ENCODE results near the gene TAF5.
"Not testable (repeated sequence)": the region's sequence is repeated elsewhere in the genome, so short reads cannot be mapped to it uniquely, and the experiment has no call there.

Gene TAF5

DNA sequence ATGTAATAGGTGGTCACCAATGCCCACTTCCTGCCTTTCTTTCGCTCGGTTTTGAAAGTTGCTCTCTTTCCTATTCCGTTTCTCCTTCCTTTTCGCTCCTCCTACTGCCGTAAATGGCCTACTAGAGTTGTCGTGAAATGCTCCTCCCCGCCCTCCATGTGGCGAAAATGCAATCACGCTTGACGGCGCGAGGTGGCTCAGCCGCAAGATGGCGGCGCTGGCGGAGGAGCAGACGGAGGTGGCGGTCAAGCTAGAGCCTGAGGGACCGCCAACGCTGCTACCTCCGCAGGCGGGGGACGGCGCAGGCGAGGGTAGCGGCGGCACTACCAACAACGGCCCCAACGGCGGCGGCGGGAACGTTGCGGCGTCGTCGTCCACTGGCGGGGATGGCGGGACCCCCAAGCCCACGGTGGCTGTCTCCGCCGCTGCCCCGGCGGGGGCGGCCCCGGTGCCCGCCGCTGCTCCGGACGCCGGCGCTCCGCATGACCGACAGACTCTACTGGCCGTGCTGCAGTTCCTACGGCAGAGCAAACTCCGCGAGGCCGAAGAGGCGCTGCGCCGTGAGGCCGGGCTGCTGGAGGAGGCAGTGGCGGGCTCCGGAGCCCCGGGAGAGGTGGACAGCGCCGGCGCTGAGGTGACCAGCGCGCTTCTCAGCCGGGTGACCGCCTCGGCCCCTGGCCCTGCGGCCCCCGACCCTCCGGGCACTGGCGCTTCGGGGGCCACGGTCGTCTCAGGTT lies at the start of gene TAF5:
TAF5 (plus strand) TSS at position 195 of the 737 bp plus-strand sequence; CDS start at position 209, 14 bp downstream.
- peak; percentile 80 for DNase-seq (ENCODE audit: low read depth)

GRCh38 chr10:103327906-103328305 lies 39.9 kb upstream of the TAF5 start:
- no peak for DNase-seq (ENCODE audit: low read depth)

GRCh38 chr10:103333934-103334520 lies 33.7 kb upstream of the TAF5 start:
- no peak for DNase-seq (ENCODE audit: low read depth)

DNA sequence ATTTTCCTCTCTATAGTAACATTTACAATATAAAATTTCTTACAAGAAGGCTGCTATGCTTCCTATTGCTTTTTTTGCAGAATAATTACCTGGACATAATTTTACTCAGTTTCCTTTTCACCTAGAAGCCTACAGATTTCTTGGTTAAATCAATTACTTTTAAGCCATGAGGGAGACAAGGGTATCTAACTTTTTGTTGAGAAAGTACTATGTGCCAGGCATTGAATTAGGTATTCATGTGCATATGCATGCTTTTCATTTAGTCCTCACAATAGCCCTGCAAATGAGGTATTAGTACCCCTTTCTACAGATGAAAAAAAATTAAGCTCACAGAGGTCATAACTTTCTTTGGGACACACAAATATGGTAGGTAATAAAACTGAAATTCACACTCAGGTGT lies 33.2 kb upstream of the TAF5 start:
- DNase-seq (ENCODE audit: low read depth): no peak

GRCh38 chr10:103336370-103336769 lies 31.4 kb upstream of the TAF5 start:
- DNase-seq (ENCODE audit: low read depth): no peak

DNA sequence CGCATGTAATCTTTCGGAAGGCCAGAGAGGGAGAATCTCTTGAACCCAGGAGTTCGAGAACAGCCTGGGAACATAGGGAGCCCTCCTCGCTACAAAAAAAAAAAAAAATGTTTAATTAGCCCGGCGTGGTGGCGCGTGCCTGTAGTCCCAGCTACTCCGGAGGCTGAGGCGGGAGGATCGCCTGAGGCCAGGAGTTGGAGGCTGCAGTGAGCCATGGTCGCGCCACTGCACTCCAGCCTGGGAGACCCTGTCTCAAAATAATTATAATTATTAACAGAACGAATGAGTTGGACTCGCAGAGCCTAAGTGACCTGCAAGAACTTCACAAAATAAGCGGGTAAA lies 17.6 kb upstream of the TAF5 start:
- no peak for DNase-seq (ENCODE audit: low read depth)

DNA sequence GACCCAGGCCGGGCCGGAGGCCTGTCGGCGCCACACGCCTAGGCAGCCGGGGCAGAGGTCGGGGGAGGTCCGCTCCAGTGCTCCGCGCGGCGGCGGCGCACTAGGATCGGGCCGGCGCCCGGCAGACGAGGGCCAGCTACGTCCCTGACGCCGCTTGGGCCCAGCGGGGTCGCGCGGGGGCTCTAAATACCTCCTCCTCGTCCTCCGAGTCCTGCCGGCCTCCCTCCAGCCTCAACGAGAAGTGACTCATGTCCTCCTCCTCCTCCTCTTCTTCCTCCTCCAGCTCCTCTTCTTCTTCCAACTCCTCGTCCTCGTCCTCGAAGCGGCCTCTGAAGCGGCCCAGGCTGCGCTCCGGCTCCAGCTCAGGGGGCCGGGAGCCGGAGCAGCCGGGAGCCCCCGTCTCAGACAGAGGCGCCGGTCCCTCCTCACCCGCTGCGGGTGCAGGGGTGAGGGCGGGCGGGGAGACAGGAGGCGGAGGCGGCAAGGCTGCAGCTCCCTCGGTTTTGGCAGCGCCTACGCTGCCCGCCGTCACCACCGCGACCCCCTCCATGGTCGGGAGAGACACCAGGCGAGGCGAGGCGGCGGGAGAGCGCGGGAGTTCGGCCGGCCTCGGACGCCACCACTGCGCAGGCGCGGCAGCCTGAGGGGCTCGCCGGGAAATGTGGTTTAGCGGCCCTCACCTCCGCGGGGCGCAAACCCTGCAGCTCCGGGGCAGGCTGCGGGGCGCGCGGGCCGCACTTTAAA lies 17.1 kb upstream of the TAF5 start, which contains the start of gene PCGF6:
PCGF6 (minus strand) TSS at position 624 of the 744 bp plus-strand sequence; CDS start at position 550, 74 bp downstream.
- DNase-seq (ENCODE audit: low read depth): peak; percentile 50

GRCh38 chr10:103353281-103353680 lies 14.5 kb upstream of the TAF5 start:
- no peak for DNase-seq (ENCODE audit: low read depth)

DNA sequence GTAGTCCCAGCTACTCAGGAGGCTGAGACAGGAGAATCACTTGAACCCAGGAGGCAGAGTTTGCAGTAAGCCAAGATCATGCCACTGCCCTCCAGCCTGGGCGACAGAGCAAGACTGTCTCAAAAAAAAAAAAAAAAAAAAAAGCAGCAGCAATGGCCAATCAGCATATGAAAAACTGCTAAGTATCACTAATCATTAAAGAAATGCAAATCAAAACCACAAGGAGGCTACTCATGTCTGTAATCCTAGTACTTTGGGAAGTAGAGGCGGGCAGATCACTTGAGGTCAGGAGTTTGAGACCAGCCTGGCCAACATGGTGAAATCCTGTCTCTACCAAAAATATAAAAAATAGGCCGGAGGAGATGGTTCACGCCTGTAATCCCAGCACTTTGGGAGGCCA lies 13.2 kb upstream of the TAF5 start:
- not testable (repeated sequence) for DNase-seq (ENCODE audit: low read depth)

DNA sequence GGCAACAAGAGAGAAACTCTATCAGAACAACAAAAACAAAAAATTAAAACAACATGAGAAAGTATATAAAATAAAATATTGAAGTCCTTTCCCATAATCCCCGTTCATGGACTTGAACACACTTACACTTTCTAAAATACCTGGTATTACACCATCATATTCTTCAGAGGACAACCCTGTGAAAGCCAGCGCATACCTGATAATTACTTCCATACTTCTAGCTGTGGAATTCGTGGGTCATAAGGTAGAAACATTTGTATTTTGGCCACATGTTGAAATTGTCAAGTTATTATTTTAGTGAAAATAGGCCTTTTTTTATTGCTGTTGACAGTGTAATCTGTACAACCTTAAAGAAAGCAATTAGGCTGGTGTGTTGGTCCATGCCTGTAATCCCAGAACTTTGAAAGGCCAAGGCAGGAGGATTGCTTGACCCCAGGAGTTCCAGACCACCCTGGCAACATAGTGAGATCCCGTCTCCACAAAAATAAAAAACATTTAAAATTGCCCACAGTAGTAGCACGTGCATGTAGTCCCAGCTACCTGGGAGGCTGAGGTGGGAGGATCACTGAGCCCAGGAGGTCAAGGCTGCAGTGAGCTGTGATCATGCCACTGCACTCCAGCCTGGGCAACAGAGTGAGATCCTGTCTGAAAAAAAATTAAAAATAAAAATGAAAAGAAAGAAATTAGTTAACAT lies 11.7 kb upstream of the TAF5 start:
- DNase-seq (ENCODE audit: low read depth): no peak

DNA sequence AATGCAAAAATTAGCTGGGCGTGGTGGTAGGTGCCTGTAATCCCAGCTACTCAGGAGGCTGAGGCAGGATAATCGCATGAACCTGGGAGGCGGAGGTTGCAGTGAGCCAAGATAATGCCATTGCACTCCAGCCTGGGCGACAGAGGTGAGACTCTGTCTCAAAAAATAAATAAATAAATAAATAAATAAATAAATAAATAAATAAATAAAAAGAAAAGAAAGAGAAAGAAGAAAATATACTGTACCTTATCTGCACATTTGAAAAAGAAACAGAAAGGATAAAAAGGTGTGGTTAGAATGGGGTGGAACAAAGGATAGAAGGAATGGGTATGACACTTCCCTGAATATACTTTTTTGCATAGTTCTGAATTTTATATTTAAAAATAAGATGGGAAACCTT lies 8.3 kb upstream of the TAF5 start:
- not testable (repeated sequence) for DNase-seq (ENCODE audit: low read depth)

- not testable (repeated sequence) for DNase-seq (ENCODE audit: low read depth)
Observed at GRCh38 chr10:103360791-103361190, 7.0 kb upstream of the TAF5 start.

DNA sequence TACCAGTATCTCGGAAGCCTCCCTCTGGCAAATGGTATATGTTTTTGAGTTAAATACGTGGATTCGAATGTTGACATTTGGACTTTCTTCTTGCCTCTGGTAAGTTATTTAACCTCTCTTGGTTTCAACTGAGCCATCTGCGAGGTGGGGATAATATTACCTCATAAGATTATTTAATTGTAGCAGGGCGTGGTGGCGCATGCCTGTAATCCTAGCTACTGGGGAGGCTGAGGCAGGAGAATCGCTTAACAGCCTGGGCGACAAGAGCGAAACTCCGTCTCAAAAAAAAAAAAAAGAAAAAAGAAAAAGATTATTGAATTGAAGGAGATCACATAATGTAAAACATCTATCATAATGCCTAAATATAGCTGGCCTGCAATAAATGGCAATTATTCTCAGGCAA lies 396 bp upstream of the TAF5 start:
- DNase-seq (ENCODE audit: low read depth): no peak

GRCh38 chr10:103373544-103373943 lies 5.8 kb downstream of the TAF5 start:
- no peak for DNase-seq (ENCODE audit: low read depth)

- no peak for DNase-seq (ENCODE audit: low read depth)
Observed at GRCh38 chr10:103374263-103374662, 6.5 kb downstream of the TAF5 start.

- no peak for DNase-seq (ENCODE audit: low read depth)
Observed at GRCh38 chr10:103382769-103383168, 15.0 kb downstream of the TAF5 start.

DNA sequence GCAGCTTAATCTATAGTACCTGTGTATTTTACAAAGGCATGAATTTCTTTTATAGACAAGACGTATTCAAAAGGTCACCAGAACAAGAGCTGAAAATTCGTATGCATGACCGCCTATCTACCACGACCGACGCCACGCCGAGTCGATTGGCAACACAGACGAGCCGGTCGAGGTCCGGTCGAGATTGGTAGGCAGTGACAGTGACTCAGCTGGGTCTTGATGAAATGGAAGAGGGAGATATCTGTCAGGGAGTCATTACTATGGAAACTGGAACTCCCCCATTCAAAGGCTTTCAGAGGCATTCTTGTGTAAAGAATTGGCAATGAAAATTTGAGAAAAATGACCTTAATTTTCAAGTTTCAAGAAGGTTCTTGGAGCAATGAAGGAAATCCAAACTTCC lies 26.4 kb downstream of the TAF5 start:
- DNase-seq (ENCODE audit: low read depth): no peak

GRCh38 chr10:103395754-103396066 lies 27.9 kb downstream of the TAF5 start:
- DNase-seq (ENCODE audit: low read depth): no peak

- peak; percentile 88 for DNase-seq (ENCODE audit: low read depth)
Observed at GRCh38 chr10:103396067-103396788, 28.5 kb downstream of the TAF5 start, which contains the start of the genes ATP5MK and PDCD11. ATP5MK (minus strand) TSS chr10:103396475; CDS start chr10:103392457, 4,018 bp downstream. PDCD11 (plus strand) TSS chr10:103396626; CDS start chr10:103398427, 1,801 bp downstream.

DNA sequence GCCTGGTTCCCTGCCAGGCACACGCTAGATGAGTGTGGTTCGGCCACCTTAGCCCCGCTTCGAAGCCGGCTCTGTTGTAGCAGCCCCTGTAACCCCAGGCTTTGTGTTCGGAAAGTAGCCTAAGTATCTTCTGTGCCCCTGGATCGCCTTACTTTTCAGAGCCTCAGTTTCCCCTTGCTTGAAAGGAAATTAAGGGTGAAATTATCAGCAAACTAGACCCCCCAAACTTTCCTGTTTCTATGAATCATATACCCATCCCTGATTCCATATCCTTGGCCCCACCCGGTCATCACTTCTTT lies 29.0 kb downstream of the TAF5 start:
- DNase-seq (ENCODE audit: low read depth): no peak

- no peak for DNase-seq (ENCODE audit: low read depth)
Observed at GRCh38 chr10:103397191-103397825, 29.5 kb downstream of the TAF5 start.

All from activated T-cell treated with anti-CD3 and anti-CD28 coated beads for 1 hour (primary cell).